ENCODE measurements around the gene ANO10.

ANO10 gene

GRCh38 chr3:43629257-43629656 is 7.4 kb upstream of the ANO10 start:
- TF ChIP-seq EZH2 (IDR thresholded peaks at IDR 0.05; ENCODE audit: borderline replicate concordance, low read depth, low read length, severe bottlenecking): no peak
- TF ChIP-seq CTCF (IDR thresholded peaks at IDR 0.05; ENCODE audit: borderline replicate concordance, extremely low read depth, low read length, poor library complexity, severe bottlenecking): no peak
- no peak overlapping the region for H3K4me2 ChIP-seq (ENCODE audit: insufficient read depth, low read length)

GRCh38 chr3:43627360-43627759 is 5.5 kb upstream of the ANO10 start:
- H3K4me3 ChIP-seq (ENCODE audit: low read depth in 1 of 2, low read length in 2 of 2): no peak overlapping the region
- no peaks in the 10 kb centered on the region for H3K36me3 ChIP-seq (ENCODE audit: insufficient read depth, low read length)
- H4K20me1 ChIP-seq (ENCODE audit: insufficient read depth, low read length): no peaks in the 10 kb centered on the region
- no peak overlapping the region for H3K27ac ChIP-seq (ENCODE audit: low read length)
- no peaks in the 10 kb centered on the region for H3K79me2 ChIP-seq (ENCODE audit: insufficient read depth, low read length)
- H3K9ac ChIP-seq (ENCODE audit: low read depth, low read length): no peak overlapping the region
- no peak overlapping the region for H3K4me2 ChIP-seq (ENCODE audit: insufficient read depth, low read length)
- no peak for ATAC-seq (ENCODE audit: insufficient read depth, low read depth)
- no peak for DNase-seq
- H3K4me1 ChIP-seq (ENCODE audit: insufficient read depth, low read length): peaks cover 10% of the 10 kb centered on the region
- H2AFZ ChIP-seq (ENCODE audit: low read depth, low read length): no peak overlapping the region
- peaks cover 3% of the 10 kb centered on the region for H3K9me3 ChIP-seq (ENCODE audit: insufficient read depth, low read length, severe bottlenecking)
- peaks cover 5% of the 10 kb centered on the region for H3K27me3 ChIP-seq (ENCODE audit: insufficient read depth, low read length, poor library complexity)
- TF ChIP-seq EZH2 (IDR thresholded peaks at IDR 0.05; ENCODE audit: borderline replicate concordance, low read depth, low read length, severe bottlenecking) (no peak), CTCF (IDR thresholded peaks at IDR 0.05; ENCODE audit: borderline replicate concordance, extremely low read depth, low read length, poor library complexity, severe bottlenecking) (no peak)

More at GRCh38 chr3:43629257-43629656, 7.4 kb upstream of the ANO10 start:
- H4K20me1 ChIP-seq (ENCODE audit: insufficient read depth, low read length): no peaks in the 10 kb centered on the region
- H3K4me1 ChIP-seq (ENCODE audit: insufficient read depth, low read length): no peaks in the 10 kb centered on the region
- H2AFZ ChIP-seq (ENCODE audit: low read depth, low read length): no peak overlapping the region
- H3K27ac ChIP-seq (ENCODE audit: low read length): no peak overlapping the region
- H3K36me3 ChIP-seq (ENCODE audit: insufficient read depth, low read length): no peaks in the 10 kb centered on the region
- peaks cover 5% of the 10 kb centered on the region for H3K27me3 ChIP-seq (ENCODE audit: insufficient read depth, low read length, poor library complexity)
- DNase-seq (no peak), ATAC-seq (ENCODE audit: insufficient read depth, low read depth) (no peak)
- H3K9ac ChIP-seq (ENCODE audit: low read depth, low read length): no peak overlapping the region
- no peaks in the 10 kb centered on the region for H3K79me2 ChIP-seq (ENCODE audit: insufficient read depth, low read length)
- H3K4me3 ChIP-seq (ENCODE audit: low read depth in 1 of 2, low read length in 2 of 2): no peak overlapping the region
- peaks cover 3% of the 10 kb centered on the region for H3K9me3 ChIP-seq (ENCODE audit: insufficient read depth, low read length, severe bottlenecking)

GRCh38 chr3:43624619-43625305 is 3.0 kb upstream of the ANO10 start:
- no peak for DNase-seq
- no peak overlapping the region for H3K4me3 ChIP-seq (ENCODE audit: low read depth in 1 of 2, low read length in 2 of 2)

More at GRCh38 chr3:43624619-43625305, 3.0 kb upstream of the ANO10 start:
- H3K9me3 ChIP-seq (ENCODE audit: insufficient read depth, low read length, severe bottlenecking): peaks cover 3% of the 10 kb centered on the region
- H3K27me3 ChIP-seq (ENCODE audit: insufficient read depth, low read length, poor library complexity): peaks cover 2% of the 10 kb centered on the region
- H3K4me1 ChIP-seq (ENCODE audit: insufficient read depth, low read length): peaks cover 19% of the 10 kb centered on the region
- ATAC-seq (ENCODE audit: insufficient read depth, low read depth): no peak
- H4K20me1 ChIP-seq (ENCODE audit: insufficient read depth, low read length): no peaks in the 10 kb centered on the region
- TF ChIP-seq EZH2 (IDR thresholded peaks at IDR 0.05; ENCODE audit: borderline replicate concordance, low read depth, low read length, severe bottlenecking) (no peak), CTCF (IDR thresholded peaks at IDR 0.05; ENCODE audit: borderline replicate concordance, extremely low read depth, low read length, poor library complexity, severe bottlenecking) (no peak)
- no peaks in the 10 kb centered on the region for H3K36me3 ChIP-seq (ENCODE audit: insufficient read depth, low read length)
- H3K27ac ChIP-seq (ENCODE audit: low read length): no peak overlapping the region
- H2AFZ ChIP-seq (ENCODE audit: low read depth, low read length): no peak overlapping the region
- H3K4me2 ChIP-seq (ENCODE audit: insufficient read depth, low read length): no peak overlapping the region
- no peak overlapping the region for H3K9ac ChIP-seq (ENCODE audit: low read depth, low read length)
- H3K79me2 ChIP-seq (ENCODE audit: insufficient read depth, low read length): no peaks in the 10 kb centered on the region

Measured in DND-41 (cell line).